ENCODE results near the gene SPINK2. TPM values are rescaled to one million over a fixed set of nuclear protein-coding genes. Genes with fewer than 3 reads are reported as not detected.

The SPINK2 gene
- total RNA-seq, 1 donor: not detected

Small RNAs within 50 kb of the gene (small RNA-seq; reads per million reads assigned to genes)
- gene RF00017 (not detected), gene RF00019 (not detected), gene RN7SL357P (not detected), gene RN7SL492P (not detected)

Other genes with a start within 250 kb of the SPINK2 start
- gene HOPX, start 140.4 kb downstream of the SPINK2 start, total RNA-seq (ENCODE audit: low replicate concordance): 0.36 TPM in 1 of 2 replicates, not detected in the other
- gene REST, start 86.2 kb upstream of the SPINK2 start, total RNA-seq (ENCODE audit: low replicate concordance): 42.1 and 50.6 TPM in 2 replicates
- gene NOA1, start 155.9 kb upstream of the SPINK2 start, total RNA-seq (ENCODE audit: low replicate concordance): 15.0 and 21.2 TPM in 2 replicates
- gene POLR2B, start 157.2 kb upstream of the SPINK2 start, total RNA-seq (ENCODE audit: low replicate concordance): 94.2 and 97.0 TPM in 2 replicates